Thyroid gland (tissue), 4 donors: ENCODE results near the gene DNAH17. TPM values are rescaled to one million over a fixed set of nuclear protein-coding genes. Genes with fewer than 3 reads are reported as not detected.
A peak's percentile ranks its signal among the peaks of the same experiment; 100 is the strongest.

ENCODE experiments used
- DNase-seq, 2 donors: peaks; one replicate each; pipeline ENCODE4 v3.0.0-alpha.2; 2019
- H3K27ac ChIP-seq, 3 donors: fragments of 200-600 bp; sonication (generic); 1 replicate in 2 of 3; 2 replicates in 1 of 3; pipeline ENCODE4 v1.5.1; 2016 to 2019; ENCODE audit warnings: mild to moderate bottlenecking in 1 of 3, moderate library complexity in 1 of 3
- H3K27me3 ChIP-seq: fragments of 200-600 bp; sonication (generic); one replicate; pipeline ENCODE4 v1.5.1; 2019
- H3K36me3 ChIP-seq, 2 donors: fragments of 200-600 bp; sonication (generic); one replicate each; pipeline ENCODE4 v1.5.1; 2016 to 2019
- H3K4me1 ChIP-seq, 2 donors: fragments of 200-600 bp; sonication (generic); one replicate each; pipeline ENCODE4 v1.5.1; 2017 to 2019
- H3K4me3 ChIP-seq, 3 donors: fragments of 200-600 bp; sonication (generic); replicated peaks in 1 of 3; 1 replicate in 2 of 3; 2 replicates in 1 of 3; pipeline ENCODE4 v1.5.1; 2016; ENCODE audit warnings: mild to moderate bottlenecking in 1 of 3
- H3K9me3 ChIP-seq: fragments of 200-600 bp; sonication (generic); one replicate; pipeline ENCODE4 v1.5.1; 2017
- CTCF ChIP-seq, 6 experiments: fragments of 200-600 bp in 3 of 6; fragments of 450-650 bp in 3 of 6; sonication (generic) in 3 of 6; IDR thresholded peaks; one replicate each; pipeline ENCODE4 v1.5.1; 2016 to 2019; ENCODE audit warnings: antibody characterized with exemption in 6 of 6, mild to moderate bottlenecking in 2 of 6, inconsistent platforms in 1 of 6, moderate library complexity in 1 of 6
- POLR2A ChIP-seq, 2 donors: fragments of 450-650 bp; IDR thresholded peaks; one replicate each; pipeline ENCODE4 v1.6.1; 2017; ENCODE audit warnings: antibody characterized with exemption in 2 of 2, mild to moderate bottlenecking in 2 of 2, moderate library complexity in 1 of 2
- WGBS, 2 donors: methylation state at CpG; one replicate each; pipeline ENCODE4 v1.1.5; 2017; 5-methylcytosine and 5-hydroxymethylcytosine counted together
- intact Hi-C: fragments of 100-400 bp; cut with DNase I; formaldehyde crosslinking; loops from one replicate; pipeline ENCODE4 v1.15.1; 2023
- total RNA-seq, 4 donors: library from RNA; depleted of rRNA; stranded (reverse); fragments of >200 nt; gene quantifications; one replicate each; pipeline ENCODE4 v1.2.3, GENCODE V29; 2016

The DNAH17 gene
- total RNA-seq, 4 donors from 2014 or later = 0.21 to 0.67 (median 0.32) TPM

- 85% methylated on average over 15 to 17 of the region's 17 CpGs for WGBS, 2 donors
- Histone ChIP-seq H3K27me3 (no peaks in the 10 kb centered on the region), H3K4me1 (peaks cover 4 to 55% of the 10 kb centered on the region in 2 donors), H3K36me3 (peaks cover 4 to 9% of the 10 kb centered on the region in 2 donors), H3K4me3 (no peak overlapping the region), H3K9me3 (no peaks in the 10 kb centered on the region), H3K27ac (no peak overlapping the region)
- intact Hi-C loops = no loop called here
- TF ChIP-seq CTCF (IDR thresholded peaks at IDR 0.05) = no peak
- no peak for TF ChIP-seq POLR2A (IDR thresholded peaks at IDR 0.05)
- DNase-seq = no peak
Observed at GRCh38 chr17:78411241-78411857, 165.8 kb downstream of the DNAH17 start.

- H3K27ac ChIP-seq = no peak overlapping the region
- H3K36me3 ChIP-seq = peaks cover 4 to 10% of the 10 kb centered on the region in 2 donors
Observed at GRCh38 chr17:78409191-78409928, 167.8 kb downstream of the DNAH17 start.

GRCh38 chr17:78408476-78409050, 168.6 kb downstream of the DNAH17 start:
- Histone ChIP-seq H3K4me1 (peaks cover 4 to 33% of the 10 kb centered on the region in 2 donors), H3K9me3 (no peaks in the 10 kb centered on the region), H3K36me3 (peaks cover 10 to 18% of the 10 kb centered on the region in 2 donors), H3K27ac (no peak overlapping the region), H3K27me3 (no peaks in the 10 kb centered on the region), H3K4me3 (no peak overlapping the region)
- DNase-seq = no peak
- TF ChIP-seq CTCF (IDR thresholded peaks at IDR 0.05) (no peak), POLR2A (IDR thresholded peaks at IDR 0.05) (no peak)
- 89 to 93% methylated on average over 20 to 22 of the region's 23 CpGs for WGBS, 2 donors
- intact Hi-C loops = no loop called here

More at GRCh38 chr17:78409191-78409928, 167.8 kb downstream of the DNAH17 start:
- Histone ChIP-seq H3K4me3 (no peak overlapping the region), H3K9me3 (no peaks in the 10 kb centered on the region), H3K4me1 (peaks cover 4 to 40% of the 10 kb centered on the region in 2 donors), H3K27me3 (no peaks in the 10 kb centered on the region)
- intact Hi-C loops = no loop called here
- DNase-seq = no peak
- WGBS, 2 donors = 78 to 88% methylated on average over 11 to 12 of the region's 12 CpGs
- no peak for TF ChIP-seq CTCF (IDR thresholded peaks at IDR 0.05)

- TF ChIP-seq POLR2A (IDR thresholded peaks at IDR 0.05) (no peak), CTCF (IDR thresholded peaks at IDR 0.05) (no peak)
- 69 to 74% methylated on average over 6 to 7 of the region's 7 CpGs for WGBS, 2 donors
- H3K36me3 ChIP-seq = peaks cover 18 to 20% of the 10 kb centered on the region in 2 donors
- DNase-seq = peak in 1 of 2 donors; percentile 27
- H3K9me3 ChIP-seq = no peaks in the 10 kb centered on the region
- no peak overlapping the region for H3K4me3 ChIP-seq
- intact Hi-C loops = no loop called here
- peaks cover 4 to 23% of the 10 kb centered on the region in 2 donors for H3K4me1 ChIP-seq
- no peaks in the 10 kb centered on the region for H3K27me3 ChIP-seq
- peak overlapping the region in 1 of 3 donors; percentile 6 for H3K27ac ChIP-seq
Observed at GRCh38 chr17:78407387-78408000, 169.7 kb downstream of the DNAH17 start.
